K562 (cell line): ENCODE results near the gene KAT7. TPM values are rescaled to one million over a fixed set of nuclear protein-coding genes. Genes with fewer than 3 reads are reported as not detected.

Experiments
- ATAC-seq: fragments of 200-7000 bp; cut with Tn5 transposase; 3 replicates; pipeline ENCODE4 v1.9.1; 2020; ENCODE audit warnings: moderate library complexity
- BruUV-seq: library from RNA; stranded (reverse); fragments of 400-500 nt; replicated peaks from 2 replicates; lab custom pipeline; 2021; lab: Mats Ljungman, UMichigan
- CTCF ChIA-PET: fragments of 300-600 bp; formaldehyde crosslinking; extraction: SDS; loops from one replicate; lab custom pipeline; 2021; ENCODE audit warnings: low intra/inter-chr PET ratio; lab: Yijun Ruan, JAX
- POLR2A ChIA-PET: fragments of 300-600, 350-650 bp; sonication (Branson Sonifier 250); formaldehyde crosslinking; extraction: SDS; loops from one replicate; lab custom pipeline; 2021; ENCODE audit warnings: antibody characterized with exemption, inconsistent platforms; lab: Yijun Ruan, JAX
- DNase-seq, 4 experiments: peaks; one replicate each; pipeline versions ENCODE4 v3.0.0 to v3.0.0-alpha.2; 2011 to 2018; ENCODE audit warnings: low spot score in 3 of 4, mixed read lengths in 3 of 4; ENCODE audit errors: extremely low read depth in 1 of 4
- FAIRE-seq: peaks from 2 replicates; lab custom pipeline; 2011; peaks lifted over from hg19 to GRCh38; lab: Jason Lieb, UNC
- H2AFZ ChIP-seq: 2 replicates; pipeline ENCODE4 v1.6.0; 2011; ENCODE audit warnings: low read depth, low read length, control low read depth, inconsistent platforms
- H3K27ac ChIP-seq: fragments of 200-600 bp; 3 replicates; pipeline ENCODE4 v1.8.0; 2011; ENCODE audit warnings: low read depth, mild to moderate bottlenecking, control low read depth, inconsistent platforms, low read length, moderate library complexity, mixed read lengths; ENCODE audit errors: extremely low read depth
- H3K27me3 ChIP-seq, 2 experiments: fragments of 300-600 bp in 1 of 2; 2 replicates in 1 of 2; 3 replicates in 1 of 2; pipeline versions ENCODE4 v1.6.0 to v1.8.0; 2011; ENCODE audit warnings: inconsistent platforms in 2 of 2, low read length in 2 of 2, mild to moderate bottlenecking in 1 of 2, mixed read lengths in 1 of 2, moderate library complexity in 1 of 2; ENCODE audit not compliant: control insufficient read depth in 2 of 2, insufficient read depth in 2 of 2
- H3K36me3 ChIP-seq: fragments of 300-600 bp; 3 replicates; pipeline ENCODE4 v1.8.0; 2011; ENCODE audit warnings: mild to moderate bottlenecking, low read length, inconsistent platforms; ENCODE audit not compliant: control insufficient read depth, insufficient read depth
- H3K4me1 ChIP-seq, 2 experiments: fragments of 200-600 bp in 1 of 2; replicated peaks in 1 of 2; 2 replicates in 1 of 2; 3 replicates in 1 of 2; pipeline versions ENCODE4 v1.5.1 to v1.8.0; 2011; ENCODE audit warnings: inconsistent platforms in 2 of 2, low read length in 2 of 2, mild to moderate bottlenecking in 1 of 2, mixed read lengths in 1 of 2, moderate library complexity in 1 of 2; ENCODE audit not compliant: control insufficient read depth in 2 of 2, insufficient read depth in 2 of 2
- H3K4me2 ChIP-seq: 2 replicates; pipeline ENCODE4 v1.6.1; 2011; ENCODE audit warnings: low read length, control low read depth, inconsistent platforms, mixed read lengths; ENCODE audit not compliant: insufficient read depth
- H3K4me3 ChIP-seq: fragments of 200-600 bp; sonication (generic), shearing (Covaris generic); 2 replicates; pipeline ENCODE4 v1.5.1; 2016; ENCODE audit warnings: control low read depth, inconsistent platforms
- H3K79me2 ChIP-seq: fragments of 200-600 bp; 3 replicates; pipeline ENCODE4 v1.8.0; 2011; ENCODE audit warnings: low read length, inconsistent platforms; ENCODE audit not compliant: control insufficient read depth, insufficient read depth
- H3K9ac ChIP-seq, 2 experiments: 2 replicates each; pipeline versions ENCODE4 v1.6.0 to v1.6.1; 2011; ENCODE audit warnings: low read depth in 2 of 2, low read length in 2 of 2, control low read depth in 1 of 2, inconsistent platforms in 1 of 2, mild to moderate bottlenecking in 1 of 2, mixed read lengths in 1 of 2; ENCODE audit not compliant: insufficient read depth in 1 of 2
- H3K9me1 ChIP-seq: one replicate; pipeline ENCODE4 v1.6.0; 2011; ENCODE audit warnings: inconsistent platforms, mild to moderate bottlenecking, low read length, moderate library complexity; ENCODE audit not compliant: control insufficient read depth, insufficient read depth
- H3K9me3 ChIP-seq: replicated peaks from 2 replicates; pipeline ENCODE4 v1.5.1; 2011; ENCODE audit warnings: low read depth, low read length, inconsistent platforms; ENCODE audit not compliant: control insufficient read depth, insufficient read depth
- H4K20me1 ChIP-seq: replicated peaks from 2 replicates; pipeline ENCODE4 v1.6.1; 2011; ENCODE audit warnings: low read length, inconsistent platforms, mixed read lengths; ENCODE audit not compliant: control insufficient read depth, insufficient read depth
- CCAR2 ChIP-seq: fragments of 200-400 bp; formaldehyde crosslinking; IDR thresholded peaks from 2 replicates; pipeline ENCODE4 v1.6.1; 2017; ENCODE audit warnings: mild to moderate bottlenecking, low read depth, low read length
- CSDE1 ChIP-seq, 2 experiments: fragments of 450-650 bp; IDR thresholded peaks; 2 replicates each; pipeline ENCODE4 v1.6.1; 2016; ENCODE audit warnings: mild to moderate bottlenecking in 1 of 2
- ETV6 ChIP-seq, 3 experiments: fragments of 150-350 bp in 1 of 3; sonication (generic) in 1 of 3; formaldehyde crosslinking in 1 of 3; IDR thresholded peaks; 2 replicates each; pipeline versions ENCODE4 v1.6.1 to v1.8.0; 2014 to 2022; ENCODE audit warnings: borderline replicate concordance in 2 of 3, low read depth in 2 of 3, antibody characterized with exemption in 1 of 3, low read length in 1 of 3, mild to moderate bottlenecking in 1 of 3, missing genetic modification reagents in 1 of 3
- GTF2F1 ChIP-seq: IDR thresholded peaks from 2 replicates; pipeline ENCODE4 v1.6.1; 2011; ENCODE audit warnings: low read depth, low read length, improper control_type of control experiment
- KDM5B ChIP-seq: fragments of 200-600 bp; sonication (generic); IDR thresholded peaks from 2 replicates; pipeline ENCODE4 v1.6.1; 2012; ENCODE audit warnings: low read depth, mild to moderate bottlenecking, moderate library complexity, low read length, control low read depth, inconsistent platforms; ENCODE audit not compliant: insufficient replicate concordance
- PHB2 ChIP-seq: fragments of 450-650 bp; IDR thresholded peaks from 2 replicates; pipeline ENCODE4 v1.6.1; 2017; ENCODE audit warnings: low read depth
- PHF8 ChIP-seq: fragments of 200-600 bp; sonication (generic); IDR thresholded peaks from 2 replicates; pipeline ENCODE4 v1.6.1; 2012; ENCODE audit warnings: mixed run types, mild to moderate bottlenecking, inconsistent platforms, low read length, moderate library complexity, borderline replicate concordance
- SMARCA4 ChIP-seq: fragments of 450-650 bp; IDR thresholded peaks from 2 replicates; pipeline ENCODE4 v1.6.1; 2016
- SPI1 ChIP-seq: IDR thresholded peaks from 2 replicates; pipeline ENCODE4 v1.6.1; 2011; ENCODE audit warnings: low read depth, low read length, control low read depth, borderline replicate concordance
- ZNF324 ChIP-seq: fragments of 250-450 bp; sonication (Bioruptor Pico); IDR thresholded peaks from 2 replicates; pipeline ENCODE4 v1.4.0; 2020; ENCODE audit warnings: mild to moderate bottlenecking
- WGBS: fragments of 100-300 bp; shearing (Covaris generic); methylation state at CpG from one replicate; pipeline ENCODE4 v1.1.6; 2016; ENCODE audit warnings: low coverage, mixed read lengths; ENCODE audit not compliant: insufficient coverage; ENCODE audit errors: missing lambda C conversion rate; 5-methylcytosine and 5-hydroxymethylcytosine counted together
- in situ Hi-C: fragments of 300-500 bp; cut with MboI; formaldehyde crosslinking; loops from 4 replicates; pipeline ENCODE4 v1.15.0; 2018; ENCODE audit warnings: inconsistent platforms, mixed read lengths
- intact Hi-C: fragments of 100-400 bp; cut with micrococcal nuclease; formaldehyde crosslinking; loops from 2 replicates; pipeline ENCODE4 v1.14.2; 2022
- polyA plus RNA-seq, 8 experiments: library from polyadenylated mRNA; depleted of rRNA in 4 of 8; stranded (reverse) in 5 of 8; unstranded in 3 of 8; fragments of >200 nt; fragmentation: Nextera tagmentation in 2 of 8; fragmentation: Illumina TruSeq in 1 of 8; extraction: Ambion mirVana in 2 of 8; extraction: Trizol in 1 of 8; gene quantifications; 2 replicates each; pipeline versions ENCODE4 v1.2.1 to v1.2.3, GENCODE V29; 2011 to 2014; ENCODE audit warnings: inconsistent platforms in 1 of 8, missing spikeins in 1 of 8
- total RNA-seq, 7 experiments: library from RNA; depleted of rRNA in 6 of 7; stranded (reverse); fragments of >200 nt in 6 of 7; fragmentation: Illumina TruSeq in 2 of 7; extraction: Trizol in 2 of 7; gene quantifications; 2 replicates each; pipeline versions ENCODE4 v1.2.1 to v1.2.3, GENCODE V29; 2011 to 2021; ENCODE audit warnings: low replicate concordance in 1 of 7
- TF ChIP-seq, protein P1 (sequence below): fragments of 450-650 bp; IDR thresholded peaks from 2 replicates; pipeline ENCODE4 v1.6.1; 2016; ENCODE audit warnings: low read depth
- TF ChIP-seq, protein P2 (sequence below): fragments of 250-450 bp; sonication (Bioruptor Pico); IDR thresholded peaks from 2 replicates; pipeline ENCODE4 v1.4.0; 2020

KAT7 gene
- total and polyA plus RNA-seq, 9 of the 15 experiments (the other 6 are each of a cell fraction or from before 2014, with no cell fraction given): 10.8 to 57.3 (median 34.8) TPM

DNA sequence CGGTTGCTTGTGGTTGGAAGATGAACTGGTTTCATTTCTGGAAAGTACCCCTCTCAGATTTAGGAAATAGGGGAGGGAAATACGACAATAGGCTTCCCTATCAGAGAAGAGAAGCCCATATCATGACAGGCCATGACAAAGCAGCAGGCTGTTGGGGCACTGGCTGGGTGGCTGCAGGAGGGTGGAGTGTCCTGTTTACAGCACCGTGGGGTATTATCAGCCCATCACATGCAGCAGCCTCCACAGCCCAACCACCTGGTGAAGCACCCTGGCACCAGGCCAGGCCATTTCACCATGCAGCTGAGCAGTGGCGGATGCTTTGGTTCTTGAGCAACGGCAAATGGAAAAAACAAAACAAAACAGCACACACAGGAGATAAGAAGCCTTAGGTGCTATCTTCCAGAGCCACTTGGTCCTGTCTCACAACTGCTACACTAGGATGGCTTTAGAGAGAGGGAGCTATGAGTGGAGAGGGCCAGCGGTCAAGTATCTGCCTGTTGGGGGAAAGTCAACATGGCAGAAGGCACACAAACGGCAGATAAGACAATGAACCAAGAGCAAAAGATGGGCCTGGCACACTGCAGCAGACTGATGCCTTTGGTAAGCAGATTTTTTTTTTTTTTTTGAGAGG, 48.7 kb upstream of the KAT7 start:
- 1% methylated on average over 7 of the region's 7 CpGs for WGBS
- ChIA-PET CTCF (no interaction called here), POLR2A (interaction anchor here (0.6 to 4.1 kb wide), 18 partner anchors 8 to 700 kb away, joined by 3 to 21 read pairs (median 4); partner anchors contain the start of genes FAM117A, KAT7 and SLC35B1)
- DNase-seq (peak; percentile 95 to 100 (median 96)), FAIRE-seq (peak; percentile 100), ATAC-seq (peak; percentile 92)
- Histone ChIP-seq H3K36me3 (peaks cover 68% of the 10 kb centered on the region), H4K20me1 (peaks cover 9% of the 10 kb centered on the region), H3K9me3 (no peaks in the 10 kb centered on the region; the same call in 1 of the 2 replicates), H2AFZ (peak overlapping the region; percentile 25), H3K27ac (peak overlapping the region; percentile 92), H3K27me3 (no peaks in the 10 kb centered on the region), H3K9ac (peak overlapping the region in 1 of 2 experiments; percentile 66; a peak in 1 of 4 replicates), H3K79me2 (peaks cover 86% of the 10 kb centered on the region), H3K4me1 (peaks cover 28 to 57% of the 10 kb centered on the region in 2 experiments), H3K4me2 (peak overlapping the region; percentile 84), H3K9me1 (no peaks in the 10 kb centered on the region), H3K4me3 (peak overlapping the region; percentile 16)
- in situ Hi-C loops (no loop called here), intact Hi-C loops (loop anchor here (1.0 to 2.0 kb wide), 3 partner anchors 22 to 40 kb away; no protein-coding TSS in a partner anchor)
- no TSS peak for BruUV-seq
- TF ChIP-seq PHB2 (peak; percentile 100), SMARCA4 (peak; percentile 100), PHF8 (peak; percentile 23; the same call in 1 of the 2 replicates), CSDE1 (IDR thresholded peaks at IDR 0.05) (no peak), KDM5B (peak; percentile 56), CCAR2 (peak; percentile 90; the same call in 1 of the 2 replicates), GTF2F1 (no peak), ZNF324 (peak; percentile 41; the same call in 1 of the 2 replicates), SPI1 (0 out of 2 replicates have a peak, but pooled peaks have one; percentile 48), ETV6 (IDR thresholded peaks at IDR 0.05; ENCODE audit: borderline replicate concordance in 1 of 2, low read depth in 2 of 2, low read length in 1 of 2) (peak; percentile 64 to 94; a peak in 3 of 4 replicates), ETV6 (CRISPR knock-in tag; IDR thresholded peaks at IDR 0.05; ENCODE audit: borderline replicate concordance) (no peak)
- TF ChIP-seq, protein P1, sequence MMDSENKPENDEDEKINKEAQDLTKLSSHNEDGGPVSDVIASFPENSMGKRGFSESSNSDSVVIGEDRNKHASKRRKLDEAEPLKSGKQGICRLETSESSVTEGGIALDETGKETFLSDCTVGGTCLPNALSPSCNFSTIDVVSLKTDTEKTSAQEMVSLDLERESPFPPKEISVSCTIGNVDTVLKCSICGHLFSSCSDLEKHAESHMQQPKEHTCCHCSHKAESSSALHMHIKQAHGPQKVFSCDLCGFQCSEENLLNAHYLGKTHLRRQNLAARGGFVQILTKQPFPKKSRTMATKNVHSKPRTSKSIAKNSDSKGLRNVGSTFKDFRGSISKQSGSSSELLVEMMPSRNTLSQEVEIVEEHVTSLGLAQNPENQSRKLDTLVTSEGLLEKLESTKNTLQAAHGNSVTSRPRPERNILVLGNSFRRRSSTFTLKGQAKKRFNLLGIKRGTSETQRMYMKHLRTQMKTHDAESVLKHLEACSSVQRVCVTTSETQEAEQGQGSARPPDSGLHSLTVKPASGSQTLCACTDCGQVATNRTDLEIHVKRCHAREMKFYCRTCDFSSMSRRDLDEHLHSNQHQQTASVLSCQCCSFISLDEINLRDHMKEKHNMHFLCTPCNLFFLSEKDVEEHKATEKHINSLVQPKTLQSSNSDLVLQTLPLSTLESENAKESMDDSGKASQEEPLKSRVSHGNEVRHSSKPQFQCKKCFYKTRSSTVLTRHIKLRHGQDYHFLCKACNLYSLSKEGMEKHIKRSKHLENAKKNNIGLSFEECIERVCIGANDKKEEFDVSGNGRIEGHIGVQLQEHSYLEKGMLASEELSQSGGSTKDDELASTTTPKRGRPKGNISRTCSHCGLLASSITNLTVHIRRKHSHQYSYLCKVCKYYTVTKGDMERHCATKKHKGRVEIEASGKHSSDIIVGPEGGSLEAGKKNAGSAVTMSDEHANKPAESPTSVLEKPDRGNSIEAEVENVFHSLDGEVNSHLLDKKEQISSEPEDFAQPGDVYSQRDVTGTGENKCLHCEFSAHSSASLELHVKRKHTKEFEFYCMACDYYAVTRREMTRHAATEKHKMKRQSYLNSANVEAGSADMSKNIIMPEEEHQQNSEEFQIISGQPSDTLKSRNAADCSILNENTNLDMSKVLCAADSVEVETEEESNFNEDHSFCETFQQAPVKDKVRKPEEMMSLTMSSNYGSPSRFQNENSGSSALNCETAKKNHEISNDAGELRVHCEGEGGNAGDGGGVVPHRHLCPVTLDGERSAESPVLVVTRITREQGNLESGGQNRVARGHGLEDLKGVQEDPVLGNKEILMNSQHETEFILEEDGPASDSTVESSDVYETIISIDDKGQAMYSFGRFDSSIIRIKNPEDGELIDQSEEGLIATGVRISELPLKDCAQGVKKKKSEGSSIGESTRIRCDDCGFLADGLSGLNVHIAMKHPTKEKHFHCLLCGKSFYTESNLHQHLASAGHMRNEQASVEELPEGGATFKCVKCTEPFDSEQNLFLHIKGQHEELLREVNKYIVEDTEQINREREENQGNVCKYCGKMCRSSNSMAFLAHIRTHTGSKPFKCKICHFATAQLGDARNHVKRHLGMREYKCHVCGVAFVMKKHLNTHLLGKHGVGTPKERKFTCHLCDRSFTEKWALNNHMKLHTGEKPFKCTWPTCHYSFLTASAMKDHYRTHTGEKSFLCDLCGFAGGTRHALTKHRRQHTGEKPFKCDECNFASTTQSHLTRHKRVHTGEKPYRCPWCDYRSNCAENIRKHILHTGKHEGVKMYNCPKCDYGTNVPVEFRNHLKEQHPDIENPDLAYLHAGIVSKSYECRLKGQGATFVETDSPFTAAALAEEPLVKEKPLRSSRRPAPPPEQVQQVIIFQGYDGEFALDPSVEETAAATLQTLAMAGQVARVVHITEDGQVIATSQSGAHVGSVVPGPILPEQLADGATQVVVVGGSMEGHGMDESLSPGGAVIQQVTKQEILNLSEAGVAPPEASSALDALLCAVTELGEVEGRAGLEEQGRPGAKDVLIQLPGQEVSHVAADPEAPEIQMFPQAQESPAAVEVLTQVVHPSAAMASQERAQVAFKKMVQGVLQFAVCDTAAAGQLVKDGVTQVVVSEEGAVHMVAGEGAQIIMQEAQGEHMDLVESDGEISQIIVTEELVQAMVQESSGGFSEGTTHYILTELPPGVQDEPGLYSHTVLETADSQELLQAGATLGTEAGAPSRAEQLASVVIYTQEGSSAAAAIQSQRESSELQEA: no peak; the same call in 1 of the 2 replicates
- TF ChIP-seq, protein P2, sequence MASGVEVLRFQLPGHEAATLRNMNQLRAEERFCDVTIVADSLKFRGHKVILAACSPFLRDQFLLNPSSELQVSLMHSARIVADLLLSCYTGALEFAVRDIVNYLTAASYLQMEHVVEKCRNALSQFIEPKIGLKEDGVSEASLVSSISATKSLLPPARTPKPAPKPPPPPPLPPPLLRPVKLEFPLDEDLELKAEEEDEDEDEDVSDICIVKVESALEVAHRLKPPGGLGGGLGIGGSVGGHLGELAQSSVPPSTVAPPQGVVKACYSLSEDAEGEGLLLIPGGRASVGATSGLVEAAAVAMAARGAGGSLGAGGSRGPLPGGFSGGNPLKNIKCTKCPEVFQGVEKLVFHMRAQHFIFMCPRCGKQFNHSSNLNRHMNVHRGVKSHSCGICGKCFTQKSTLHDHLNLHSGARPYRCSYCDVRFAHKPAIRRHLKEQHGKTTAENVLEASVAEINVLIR (CRISPR knock-in tag): peak; percentile 61; the same call in 1 of the 2 replicates
